HG03066 (cell line): ENCODE data around the gene MAP2K2.
"Not testable (repeated sequence)": the region's sequence is repeated elsewhere in the genome, so short reads cannot be mapped to it uniquely, and the experiment has no call there.

Experiments used
- ATAC-seq: cut with Tn5 transposase; IDR thresholded peaks from one replicate; pipeline ENCODE4 v1.9.1; 2021; ENCODE audit warnings: low read depth; ENCODE audit not compliant: unreplicated experiment

MAP2K2 gene

GRCh38 chr19:4123615-4124568 lies at the start of gene MAP2K2:
Gene MAP2K2 (minus strand): TSS chr19:4124122. CDS start chr19:4123875, 247 bp downstream.
- no peak for ATAC-seq

GRCh38 chr19:4172861-4173473 lies 49.0 kb upstream of the MAP2K2 start:
- no peak for ATAC-seq

GRCh38 chr19:4171676-4172075 lies 47.8 kb upstream of the MAP2K2 start:
- ATAC-seq = no peak

GRCh38 chr19:4164262-4164661 lies 40.3 kb upstream of the MAP2K2 start:
- ATAC-seq = no peak

- ATAC-seq = no peak
Observed at GRCh38 chr19:4161415-4162077, 37.6 kb upstream of the MAP2K2 start.

GRCh38 chr19:4157971-4158370 lies 34.0 kb upstream of the MAP2K2 start:
- not testable (repeated sequence) for ATAC-seq

GRCh38 chr19:4157164-4157563 lies 33.2 kb upstream of the MAP2K2 start:
- no peak for ATAC-seq

GRCh38 chr19:4154571-4155312 lies 30.8 kb upstream of the MAP2K2 start:
- ATAC-seq = no peak

GRCh38 chr19:4152241-4152998 lies 28.5 kb upstream of the MAP2K2 start:
- no peak for ATAC-seq

- ATAC-seq = no peak
Observed at GRCh38 chr19:4151623-4152022, 27.7 kb upstream of the MAP2K2 start.

GRCh38 chr19:4149518-4150288 lies 25.8 kb upstream of the MAP2K2 start:
- no peak for ATAC-seq

- no peak for ATAC-seq
Observed at GRCh38 chr19:4144666-4145249, 20.8 kb upstream of the MAP2K2 start.

GRCh38 chr19:4142916-4143315 lies 19.0 kb upstream of the MAP2K2 start:
- ATAC-seq = not testable (repeated sequence)

- no peak for ATAC-seq
Observed at GRCh38 chr19:4140237-4140711, 16.4 kb upstream of the MAP2K2 start.

GRCh38 chr19:4139614-4140236 lies 15.8 kb upstream of the MAP2K2 start:
- ATAC-seq = no peak

- no peak for ATAC-seq
Observed at GRCh38 chr19:4138445-4138844, 14.5 kb upstream of the MAP2K2 start.

GRCh38 chr19:4136680-4137088 lies 12.8 kb upstream of the MAP2K2 start:
- no peak for ATAC-seq

GRCh38 chr19:4135386-4135785 lies 11.5 kb upstream of the MAP2K2 start:
- not testable (repeated sequence) for ATAC-seq
